ENCODE data around the gene BAD.

DNA sequence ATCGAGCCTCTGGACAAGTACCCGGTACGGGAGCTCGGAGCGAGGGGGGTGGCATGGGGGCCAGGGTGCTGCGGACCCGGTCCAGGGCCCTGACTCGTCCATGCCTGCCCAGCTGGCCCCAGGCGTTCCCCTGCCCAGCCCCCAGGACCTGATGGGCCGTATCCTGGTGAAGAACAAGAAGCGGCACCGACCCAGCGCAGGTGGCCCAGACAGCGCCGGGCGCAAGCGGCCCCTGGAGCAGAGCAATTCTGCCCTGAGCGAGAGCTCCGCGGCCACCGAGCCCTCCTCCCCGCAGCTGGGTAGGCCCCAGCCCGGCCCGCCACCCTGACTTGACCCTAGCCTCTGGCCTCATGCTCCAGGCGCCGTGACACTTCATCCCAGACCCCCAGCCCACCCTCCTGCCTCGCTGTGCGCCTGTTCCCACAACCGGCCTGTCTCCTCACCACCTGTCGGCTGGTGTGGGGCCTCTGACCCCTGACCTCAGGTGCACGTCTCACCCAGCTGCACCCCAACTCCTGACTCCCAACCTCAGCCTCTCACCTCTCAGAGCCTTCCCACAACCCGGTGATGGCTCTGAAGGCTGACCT is 25.4 kb downstream of the BAD start:
- TF ChIP-seq, protein P1, sequence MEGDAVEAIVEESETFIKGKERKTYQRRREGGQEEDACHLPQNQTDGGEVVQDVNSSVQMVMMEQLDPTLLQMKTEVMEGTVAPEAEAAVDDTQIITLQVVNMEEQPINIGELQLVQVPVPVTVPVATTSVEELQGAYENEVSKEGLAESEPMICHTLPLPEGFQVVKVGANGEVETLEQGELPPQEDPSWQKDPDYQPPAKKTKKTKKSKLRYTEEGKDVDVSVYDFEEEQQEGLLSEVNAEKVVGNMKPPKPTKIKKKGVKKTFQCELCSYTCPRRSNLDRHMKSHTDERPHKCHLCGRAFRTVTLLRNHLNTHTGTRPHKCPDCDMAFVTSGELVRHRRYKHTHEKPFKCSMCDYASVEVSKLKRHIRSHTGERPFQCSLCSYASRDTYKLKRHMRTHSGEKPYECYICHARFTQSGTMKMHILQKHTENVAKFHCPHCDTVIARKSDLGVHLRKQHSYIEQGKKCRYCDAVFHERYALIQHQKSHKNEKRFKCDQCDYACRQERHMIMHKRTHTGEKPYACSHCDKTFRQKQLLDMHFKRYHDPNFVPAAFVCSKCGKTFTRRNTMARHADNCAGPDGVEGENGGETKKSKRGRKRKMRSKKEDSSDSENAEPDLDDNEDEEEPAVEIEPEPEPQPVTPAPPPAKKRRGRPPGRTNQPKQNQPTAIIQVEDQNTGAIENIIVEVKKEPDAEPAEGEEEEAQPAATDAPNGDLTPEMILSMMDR (IDR thresholded peaks at IDR 0.05; ENCODE audit: insufficient read depth, low read depth, low read length): no peak
- no peak for TF ChIP-seq EZH2 (IDR thresholded peaks at IDR 0.05; ENCODE audit: insufficient read depth, low read length)

Measured in astrocyte (in vitro differentiated cells and primary cell).